ENCODE data around the gene EFL1. TPM values are rescaled to one million over a fixed set of nuclear protein-coding genes. Genes with fewer than 3 reads are reported as not detected.
A peak's percentile ranks its signal among the peaks of the same experiment; 100 is the strongest.

The EFL1 gene
- total RNA-seq, 2 donors from 2014 or later, result 22.7 to 29.3 TPM

GRCh38 chr15:82143390-82144385, 118.8 kb downstream of the EFL1 start:
- Histone ChIP-seq H3K4me1 (replicated peaks) (no peaks in the 10 kb centered on the region), H3K9me3 (no peaks in the 10 kb centered on the region), H3K4me3 (no peak overlapping the region), H3K27ac (no peak overlapping the region), H3K27me3 (replicated peaks; ENCODE audit: insufficient read depth) (no peaks in the 10 kb centered on the region), H3K36me3 (no peaks in the 10 kb centered on the region)
- TF ChIP-seq POLR2AphosphoS5 (IDR thresholded peaks at IDR 0.05) (no peak), POLR2A (IDR thresholded peaks at IDR 0.05) (no peak), CTCF (IDR thresholded peaks at IDR 0.05) (no peak)
- DNase-seq (ENCODE audit: low spot score), result no peak
- WGBS, result 87% methylated on average over 9 of the region's 9 CpGs
- intact Hi-C loops (cut with DNase I), result no loop called here

GRCh38 chr15:82140886-82141285, 121.6 kb downstream of the EFL1 start:
- 27% methylated on average over 2 of the region's 2 CpGs for WGBS
- Histone ChIP-seq H3K36me3 (no peaks in the 10 kb centered on the region), H3K27ac (no peak overlapping the region), H3K27me3 (replicated peaks; ENCODE audit: insufficient read depth) (no peaks in the 10 kb centered on the region), H3K4me1 (replicated peaks) (no peaks in the 10 kb centered on the region), H3K4me3 (no peak overlapping the region), H3K9me3 (no peaks in the 10 kb centered on the region)
- DNase-seq (ENCODE audit: low spot score), result peak; percentile 14
- intact Hi-C loops (cut with DNase I), result no loop called here
- TF ChIP-seq CTCF (IDR thresholded peaks at IDR 0.05), result no peak
- no peak for TF ChIP-seq POLR2A (IDR thresholded peaks at IDR 0.05)
- peak; percentile 31 for TF ChIP-seq POLR2AphosphoS5 (IDR thresholded peaks at IDR 0.05)

- no peaks in the 10 kb centered on the region for H3K9me3 ChIP-seq
- H3K27me3 ChIP-seq (replicated peaks; ENCODE audit: insufficient read depth), result no peaks in the 10 kb centered on the region
- DNase-seq (ENCODE audit: low spot score), result no peak
- H3K4me3 ChIP-seq, result no peak overlapping the region
- H3K27ac ChIP-seq, result no peak overlapping the region
- H3K4me1 ChIP-seq (replicated peaks), result no peaks in the 10 kb centered on the region
- TF ChIP-seq POLR2A (IDR thresholded peaks at IDR 0.05) (no peak), CTCF (IDR thresholded peaks at IDR 0.05) (peak; percentile 48 to 65 (median 58)), POLR2AphosphoS5 (IDR thresholded peaks at IDR 0.05) (no peak)
- 13% methylated on average over 5 of the region's 5 CpGs for WGBS
- H3K36me3 ChIP-seq, result no peaks in the 10 kb centered on the region
- intact Hi-C loops (cut with DNase I), result loop anchor here (1.0 to 5.0 kb wide), 2 partner anchors 31 to 658 kb away; no protein-coding TSS in a partner anchor
Measured at GRCh38 chr15:82139823-82140268, 122.7 kb downstream of the EFL1 start.

- H3K27ac ChIP-seq, result no peak overlapping the region
- no peaks in the 10 kb centered on the region for H3K27me3 ChIP-seq (replicated peaks; ENCODE audit: insufficient read depth)
- H3K9me3 ChIP-seq, result no peaks in the 10 kb centered on the region
- TF ChIP-seq CTCF (IDR thresholded peaks at IDR 0.05), result no peak
- no peak for TF ChIP-seq POLR2AphosphoS5 (IDR thresholded peaks at IDR 0.05)
- TF ChIP-seq POLR2A (IDR thresholded peaks at IDR 0.05), result no peak
- H3K4me3 ChIP-seq, result no peak overlapping the region
- H3K36me3 ChIP-seq, result no peaks in the 10 kb centered on the region
- no peaks in the 10 kb centered on the region for H3K4me1 ChIP-seq (replicated peaks)
- intact Hi-C loops (cut with DNase I), result loop anchor here (5.0 kb wide), 1 partner anchor 656 kb away; no protein-coding TSS in a partner anchor
- DNase-seq (ENCODE audit: low spot score), result no peak
Measured at GRCh38 chr15:82138306-82138705, 124.2 kb downstream of the EFL1 start.
